ENCODE measurements around the gene AUP1.

GRCh38 chr2:74542978-74543377 lies 13.5 kb upstream of the AUP1 start:
- TF ChIP-seq CTCF (IDR thresholded peaks at IDR 0.05) (no peak), POLR2A (IDR thresholded peaks at IDR 0.05) (no peak)

All from lower leg skin (tissue), 3 donors.